GM18517 (cell line): Measurements from ENCODE around the gene TRIOBP.
"Not testable (repeated sequence)": the region's sequence is repeated elsewhere in the genome, so short reads cannot be mapped to it uniquely, and the experiment has no call there.

Source experiments
- ATAC-seq: cut with Tn5 transposase; IDR thresholded peaks from one replicate; pipeline ENCODE4 v1.9.1; 2021; ENCODE audit warnings: mild to moderate bottlenecking, moderate library complexity; ENCODE audit not compliant: unreplicated experiment

Gene TRIOBP, protein sequence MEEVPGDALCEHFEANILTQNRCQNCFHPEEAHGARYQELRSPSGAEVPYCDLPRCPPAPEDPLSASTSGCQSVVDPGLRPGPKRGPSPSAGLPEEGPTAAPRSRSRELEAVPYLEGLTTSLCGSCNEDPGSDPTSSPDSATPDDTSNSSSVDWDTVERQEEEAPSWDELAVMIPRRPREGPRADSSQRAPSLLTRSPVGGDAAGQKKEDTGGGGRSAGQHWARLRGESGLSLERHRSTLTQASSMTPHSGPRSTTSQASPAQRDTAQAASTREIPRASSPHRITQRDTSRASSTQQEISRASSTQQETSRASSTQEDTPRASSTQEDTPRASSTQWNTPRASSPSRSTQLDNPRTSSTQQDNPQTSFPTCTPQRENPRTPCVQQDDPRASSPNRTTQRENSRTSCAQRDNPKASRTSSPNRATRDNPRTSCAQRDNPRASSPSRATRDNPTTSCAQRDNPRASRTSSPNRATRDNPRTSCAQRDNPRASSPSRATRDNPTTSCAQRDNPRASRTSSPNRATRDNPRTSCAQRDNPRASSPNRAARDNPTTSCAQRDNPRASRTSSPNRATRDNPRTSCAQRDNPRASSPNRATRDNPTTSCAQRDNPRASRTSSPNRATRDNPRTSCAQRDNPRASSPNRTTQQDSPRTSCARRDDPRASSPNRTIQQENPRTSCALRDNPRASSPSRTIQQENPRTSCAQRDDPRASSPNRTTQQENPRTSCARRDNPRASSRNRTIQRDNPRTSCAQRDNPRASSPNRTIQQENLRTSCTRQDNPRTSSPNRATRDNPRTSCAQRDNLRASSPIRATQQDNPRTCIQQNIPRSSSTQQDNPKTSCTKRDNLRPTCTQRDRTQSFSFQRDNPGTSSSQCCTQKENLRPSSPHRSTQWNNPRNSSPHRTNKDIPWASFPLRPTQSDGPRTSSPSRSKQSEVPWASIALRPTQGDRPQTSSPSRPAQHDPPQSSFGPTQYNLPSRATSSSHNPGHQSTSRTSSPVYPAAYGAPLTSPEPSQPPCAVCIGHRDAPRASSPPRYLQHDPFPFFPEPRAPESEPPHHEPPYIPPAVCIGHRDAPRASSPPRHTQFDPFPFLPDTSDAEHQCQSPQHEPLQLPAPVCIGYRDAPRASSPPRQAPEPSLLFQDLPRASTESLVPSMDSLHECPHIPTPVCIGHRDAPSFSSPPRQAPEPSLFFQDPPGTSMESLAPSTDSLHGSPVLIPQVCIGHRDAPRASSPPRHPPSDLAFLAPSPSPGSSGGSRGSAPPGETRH (N-terminal part only)

DNA sequence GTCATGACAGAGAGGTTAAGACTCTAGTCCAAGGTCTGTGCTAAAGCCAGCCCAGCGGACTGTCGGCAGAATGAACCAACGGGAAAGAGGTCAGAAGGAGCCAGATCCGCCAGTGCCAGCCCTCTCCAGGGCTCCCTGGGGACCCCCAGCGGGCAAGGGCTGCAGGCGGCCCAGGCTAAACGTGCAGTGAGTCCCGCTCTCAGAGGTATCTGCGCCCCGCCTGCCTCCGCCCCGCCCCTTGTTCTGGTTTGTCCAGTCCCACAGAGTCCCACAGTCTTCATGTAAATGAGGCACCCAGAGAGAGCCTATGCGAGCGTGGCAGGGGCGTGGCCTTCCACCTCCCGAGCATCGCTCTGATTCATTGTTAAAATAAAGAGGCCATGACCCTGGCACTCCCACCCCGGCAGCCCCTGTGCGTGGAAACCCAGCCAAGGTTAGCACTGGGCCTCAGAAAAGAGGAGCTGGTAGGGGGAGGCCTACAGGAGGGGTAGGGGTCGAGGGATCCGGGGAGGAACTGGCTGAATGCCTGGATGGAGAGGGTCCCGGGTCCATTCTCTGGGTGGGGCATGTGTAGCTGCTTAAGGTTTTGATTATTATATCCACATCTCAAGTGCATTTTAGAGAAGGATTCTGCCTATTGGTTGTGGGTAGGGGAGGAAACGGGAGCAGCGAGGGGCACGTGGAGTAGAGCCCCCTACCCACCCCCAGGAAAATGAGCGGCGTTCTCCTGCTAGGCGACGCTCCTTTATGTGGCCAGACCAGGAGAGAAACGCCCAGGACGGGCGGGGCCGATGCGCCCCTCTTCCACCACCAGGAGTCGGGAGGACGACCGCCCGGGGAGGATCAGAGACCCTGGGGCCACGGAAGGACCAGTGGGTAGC is at the start of gene TRIOBP:
Gene TRIOBP, plus strand, starts transcription at position 392 of the 881 bp plus-strand sequence. CDS start 4,318 bp downstream, outside the sequence.
- ATAC-seq: peak; percentile 81

DNA sequence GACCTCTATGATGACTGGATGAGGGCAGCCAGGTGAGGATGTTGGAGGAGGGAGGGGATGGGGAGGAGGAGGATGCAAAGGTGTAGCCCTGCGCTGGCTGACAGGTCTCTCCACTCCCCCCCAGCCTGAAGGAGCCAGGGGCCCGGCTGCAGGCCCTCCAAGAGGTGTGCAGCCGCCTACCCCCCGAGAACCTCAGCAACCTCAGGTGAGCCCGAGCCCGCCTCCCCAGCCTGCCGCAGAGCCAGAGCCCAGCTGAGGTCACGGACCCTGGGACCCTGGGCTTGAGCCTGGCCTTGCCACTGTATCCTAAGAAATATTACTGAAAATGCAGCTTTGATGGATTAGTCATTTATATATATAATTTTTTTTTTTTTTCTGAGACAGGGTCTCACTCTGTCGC is 49.5 kb upstream of the TRIOBP start:
- no peak for ATAC-seq

DNA sequence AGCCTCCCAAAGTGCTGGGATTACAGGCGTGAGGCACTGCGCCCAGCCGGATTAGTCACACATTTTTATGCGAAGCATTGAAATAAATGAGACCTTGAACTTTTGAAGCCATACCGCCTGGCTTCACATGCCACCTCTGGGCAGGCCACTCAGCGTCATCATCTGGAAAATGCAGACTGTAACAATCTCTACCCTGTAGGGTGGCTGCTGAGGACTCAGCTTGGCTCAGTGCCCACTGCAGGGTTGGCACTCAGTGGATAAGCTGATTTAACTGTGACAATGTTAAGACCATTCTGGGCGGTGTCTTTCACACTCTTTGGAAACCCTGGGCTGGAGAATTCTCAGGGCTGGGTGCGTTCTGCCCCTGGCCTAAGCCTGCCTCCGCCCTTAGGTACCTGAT is 48.9 kb upstream of the TRIOBP start:
- no peak for ATAC-seq

DNA sequence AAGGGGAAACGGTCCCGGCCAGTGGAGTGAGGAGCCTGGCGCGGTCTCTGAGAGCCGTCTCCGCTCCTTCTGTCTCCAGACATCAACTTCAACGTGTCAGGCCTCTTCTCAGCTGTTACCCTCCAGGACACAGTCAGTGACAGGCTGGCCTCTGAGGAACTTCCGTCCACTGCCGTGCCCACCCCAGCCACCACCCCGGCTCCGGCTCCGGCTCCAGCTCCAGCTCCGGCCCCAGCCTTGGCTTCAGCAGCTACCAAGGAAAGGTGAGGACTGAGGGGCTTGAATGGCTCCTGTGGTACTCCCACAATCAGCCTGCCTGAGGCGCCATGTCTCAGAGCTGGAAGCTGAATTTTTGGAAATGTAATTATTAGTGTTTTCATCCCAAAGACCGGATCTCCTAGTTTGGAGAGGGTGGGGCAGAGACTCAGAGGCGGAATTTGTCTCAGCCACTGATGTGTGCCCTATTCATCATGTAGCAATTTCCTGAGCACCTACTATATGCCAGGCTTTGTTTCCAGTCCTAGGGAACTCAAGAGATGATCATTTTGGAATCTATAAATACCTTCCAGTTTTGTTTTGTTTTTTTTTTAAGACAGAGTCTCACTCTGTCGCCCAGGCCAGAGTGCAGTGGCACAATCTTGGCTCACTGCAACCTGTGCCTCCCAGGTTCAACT is 46.2 kb upstream of the TRIOBP start:
- ATAC-seq: no peak

DNA sequence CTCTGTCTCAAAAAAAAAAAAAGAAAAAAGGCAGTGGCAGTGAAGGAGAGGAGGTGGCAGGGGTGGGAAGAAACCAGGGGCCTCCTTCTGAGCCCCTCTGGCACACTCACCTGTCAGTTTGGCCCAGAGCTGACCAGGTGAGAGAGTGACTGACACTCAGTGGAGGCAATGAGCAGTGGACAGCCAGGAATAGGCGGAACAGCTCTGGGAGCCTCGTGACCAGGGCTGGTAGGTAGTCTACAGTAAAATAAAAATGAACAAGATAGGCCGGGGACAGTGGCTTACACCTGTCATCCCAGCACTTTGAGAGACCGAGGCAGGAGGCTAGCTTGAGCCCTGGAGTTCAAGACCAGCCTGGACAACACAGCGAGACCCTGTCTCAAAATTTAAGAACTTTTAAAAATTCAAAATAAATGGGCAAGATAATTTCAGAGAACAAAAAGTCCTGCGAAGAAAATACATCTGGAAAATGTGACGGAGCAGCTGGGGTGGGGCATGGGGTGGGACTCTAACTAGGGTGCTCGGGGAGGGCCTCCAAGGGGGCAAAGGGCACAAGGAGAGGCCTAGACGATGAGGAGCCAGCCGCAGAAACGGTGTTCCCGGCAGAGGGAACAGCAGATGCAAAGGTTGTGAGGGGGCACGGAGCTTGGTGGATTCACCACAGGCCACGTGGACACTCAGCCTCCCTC is 42.1 kb upstream of the TRIOBP start:
- no peak for ATAC-seq

DNA sequence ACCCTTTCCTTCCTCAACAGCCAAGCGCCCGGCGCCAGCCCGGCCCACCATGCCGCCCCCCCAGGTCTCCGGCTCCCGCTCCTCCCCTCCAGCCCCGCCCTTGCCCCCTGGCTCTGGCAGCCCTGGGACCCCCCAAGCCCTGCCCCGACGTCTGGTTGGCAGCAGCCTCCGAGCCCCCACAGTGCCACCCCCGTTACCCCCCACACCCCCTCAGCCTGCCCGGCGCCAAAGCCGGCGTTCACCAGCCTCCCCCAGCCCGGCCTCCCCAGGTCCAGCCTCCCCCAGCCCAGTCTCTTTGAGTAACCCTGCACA is 41.6 kb upstream of the TRIOBP start:
- no peak for ATAC-seq

DNA sequence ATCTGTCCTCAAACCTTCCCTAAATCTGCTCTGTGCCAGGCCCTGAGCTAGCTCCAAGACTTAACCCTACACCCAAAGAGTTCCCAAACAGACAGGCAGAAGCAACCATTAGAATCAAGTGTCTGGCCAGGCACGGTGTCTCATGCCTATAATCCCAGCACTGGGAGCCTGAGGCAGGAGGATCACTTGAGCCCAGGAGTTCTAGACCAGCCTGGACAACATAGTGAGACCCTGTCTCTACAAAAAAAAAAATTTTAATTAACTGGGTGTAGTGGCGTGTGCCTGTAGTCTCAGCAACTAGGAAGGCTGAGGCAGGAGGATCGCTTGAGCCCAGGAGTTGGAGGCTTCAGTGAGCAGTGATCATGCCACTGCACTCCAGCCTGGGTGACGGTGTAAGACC is 40.3 kb upstream of the TRIOBP start:
- not testable (repeated sequence) for ATAC-seq

DNA sequence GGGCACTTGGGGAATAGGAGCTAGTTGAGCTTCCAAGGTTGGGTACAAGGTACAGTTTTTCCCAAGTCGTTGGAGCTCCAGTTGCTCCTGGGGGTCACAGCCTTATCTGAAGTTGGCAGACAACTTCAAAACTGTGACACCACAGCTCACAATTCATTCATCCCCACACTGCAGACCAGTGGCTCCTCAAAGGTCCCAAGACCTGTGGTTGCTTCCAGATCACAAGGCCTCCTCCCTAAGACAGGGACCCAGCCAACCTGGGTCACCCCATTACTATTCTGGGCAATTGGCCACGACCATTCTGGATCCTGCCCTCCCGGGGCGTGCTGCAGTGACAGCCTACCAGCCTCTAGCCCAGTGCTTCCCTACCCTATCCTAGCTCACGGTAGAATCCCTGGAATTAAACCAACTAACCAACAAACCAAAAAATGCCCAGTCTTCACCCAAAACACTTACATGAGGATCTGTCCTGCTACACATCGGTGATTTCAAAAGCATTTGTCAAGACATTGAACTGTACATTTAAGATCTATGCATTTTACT is 39.2 kb upstream of the TRIOBP start:
- no peak for ATAC-seq

DNA sequence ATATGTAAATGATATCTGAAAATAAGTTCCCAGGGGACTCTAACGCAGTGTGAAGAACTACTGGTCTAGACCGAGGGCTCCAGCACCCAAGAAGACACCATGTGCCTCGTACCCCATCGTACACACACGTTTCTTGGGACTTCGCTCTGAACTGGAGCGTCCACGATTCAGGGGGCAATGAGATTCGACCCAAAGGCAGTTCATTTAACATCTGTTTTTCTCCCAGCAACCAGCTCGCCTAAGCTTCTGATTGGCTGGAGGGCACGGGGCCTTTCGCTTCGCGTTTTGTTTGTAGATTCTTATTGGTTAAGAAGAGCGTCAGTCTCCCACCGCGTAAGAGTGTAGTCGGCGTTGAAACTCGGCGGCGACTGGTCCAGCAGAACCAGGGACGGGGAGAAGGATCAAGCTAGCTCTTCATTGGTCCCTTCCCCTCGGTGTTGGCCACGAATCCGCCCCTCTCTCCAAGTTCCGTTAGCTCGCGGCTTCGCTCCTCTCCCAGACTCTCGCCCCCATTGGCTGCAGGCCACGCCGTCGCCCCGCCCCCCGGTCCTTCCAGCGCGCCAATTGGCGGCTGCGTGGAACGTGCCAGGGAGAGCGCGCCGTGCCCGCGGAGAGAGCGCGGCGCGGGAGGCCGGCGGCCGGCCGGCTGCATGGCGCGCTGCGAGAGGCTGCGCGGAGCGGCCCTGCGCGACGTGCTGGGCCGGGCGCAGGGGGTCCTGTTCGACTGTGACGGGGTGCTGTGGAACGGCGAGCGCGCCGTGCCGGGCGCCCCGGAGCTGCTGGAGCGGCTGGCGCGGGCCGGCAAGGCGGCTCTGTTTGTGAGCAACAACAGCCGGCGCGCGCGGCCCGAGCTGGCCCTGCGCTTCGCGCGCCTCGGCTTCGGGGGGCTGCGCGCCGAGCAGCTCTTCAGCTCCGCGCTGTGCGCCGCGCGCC is 38.4 kb upstream of the TRIOBP start, which contains the start of gene PDXP:
Gene PDXP, plus strand, starts transcription at position 591 of the 933 bp plus-strand sequence. Its CDS starts 60 bp downstream, at position 651.
- peak; percentile 76 for ATAC-seq

DNA sequence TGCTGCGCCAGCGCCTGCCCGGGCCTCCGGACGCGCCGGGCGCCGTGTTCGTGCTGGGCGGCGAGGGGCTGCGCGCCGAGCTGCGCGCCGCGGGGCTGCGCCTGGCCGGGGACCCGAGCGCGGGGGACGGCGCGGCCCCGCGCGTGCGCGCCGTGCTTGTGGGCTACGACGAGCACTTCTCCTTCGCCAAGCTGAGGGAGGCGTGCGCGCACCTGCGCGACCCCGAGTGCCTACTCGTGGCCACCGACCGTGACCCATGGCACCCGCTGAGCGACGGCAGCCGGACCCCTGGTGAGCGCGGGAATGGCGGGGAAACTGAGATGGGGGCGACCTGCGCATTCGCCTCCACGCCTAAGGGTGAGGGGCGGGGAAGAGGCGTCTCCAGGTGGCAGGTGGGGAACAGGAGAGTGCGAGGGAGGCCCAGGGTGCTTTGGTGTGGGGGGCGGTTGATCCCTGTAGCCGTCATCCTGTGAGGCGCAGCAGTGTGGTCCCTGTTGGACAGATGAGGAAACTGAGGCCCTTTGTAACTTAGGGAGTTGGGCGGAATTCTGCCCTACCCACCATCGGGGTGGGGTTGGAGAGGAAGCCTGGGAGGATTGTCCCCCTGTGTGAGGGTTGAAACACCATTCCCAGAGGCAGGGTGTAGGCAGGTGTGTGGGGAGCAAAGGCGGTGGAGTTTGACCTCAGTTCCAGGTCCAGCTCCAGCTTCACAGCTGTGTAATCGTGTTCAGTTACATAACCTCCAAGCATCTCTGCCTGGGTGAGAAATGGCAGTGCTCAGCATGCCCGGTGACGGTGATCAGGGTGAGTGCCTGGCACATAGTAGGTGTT is 37.6 kb upstream of the TRIOBP start:
- ATAC-seq: peak; percentile 4

DNA sequence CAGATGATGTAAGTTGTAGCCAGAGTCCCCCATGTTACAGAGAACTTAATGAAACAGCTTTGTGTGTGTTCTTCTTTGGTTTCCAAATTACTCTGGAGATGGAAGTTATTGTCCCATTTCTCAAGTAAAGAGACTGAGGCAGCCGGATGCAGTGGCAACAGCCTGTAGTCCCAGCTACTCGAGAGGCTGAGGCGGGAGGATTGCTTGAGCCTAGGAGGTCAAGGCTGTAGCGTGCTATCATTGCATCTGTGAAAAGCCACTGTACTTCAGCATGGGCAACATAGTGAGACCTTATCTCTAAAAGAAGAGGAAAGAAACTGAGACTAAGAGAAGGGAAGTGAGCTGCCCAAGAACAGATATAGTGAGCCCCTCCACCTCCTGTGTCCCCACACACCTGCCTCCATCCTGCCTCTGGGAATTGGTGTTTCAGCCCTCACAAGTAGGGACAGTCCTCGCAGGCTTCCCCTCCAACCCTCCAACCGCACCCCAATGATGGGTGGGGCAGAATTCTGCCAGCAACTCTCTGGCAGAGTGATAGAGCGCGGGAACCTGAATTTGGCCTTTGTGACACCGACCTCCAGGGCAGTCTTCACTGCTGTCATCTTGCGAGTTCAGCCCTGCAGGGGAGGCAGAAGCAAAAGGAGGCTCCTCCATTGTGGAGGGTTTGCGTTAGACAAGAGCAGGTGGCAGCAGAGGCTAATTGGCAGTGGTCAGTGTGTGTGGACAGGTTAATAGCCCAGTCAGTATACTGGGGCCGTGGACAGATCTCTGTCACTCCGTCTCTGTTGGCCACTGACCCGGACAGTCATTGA is 36.7 kb upstream of the TRIOBP start:
- ATAC-seq: no peak

DNA sequence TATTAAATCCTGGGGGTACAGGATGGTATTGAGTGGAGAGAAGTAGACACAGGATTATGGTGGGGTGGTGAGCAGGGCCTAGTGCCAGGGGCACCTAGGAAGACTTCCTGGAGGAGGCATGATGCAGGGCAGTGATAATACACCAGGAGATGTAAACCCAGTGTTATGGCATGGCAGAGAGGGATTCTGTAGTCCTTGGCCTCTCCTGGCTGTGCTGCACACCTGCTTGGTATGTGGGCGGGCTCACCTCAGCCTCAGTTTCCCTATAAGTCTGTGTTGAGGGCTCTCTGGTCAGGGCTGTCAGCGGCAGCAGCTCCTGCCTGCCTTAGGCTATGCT is 36.2 kb upstream of the TRIOBP start:
- ATAC-seq: no peak

DNA sequence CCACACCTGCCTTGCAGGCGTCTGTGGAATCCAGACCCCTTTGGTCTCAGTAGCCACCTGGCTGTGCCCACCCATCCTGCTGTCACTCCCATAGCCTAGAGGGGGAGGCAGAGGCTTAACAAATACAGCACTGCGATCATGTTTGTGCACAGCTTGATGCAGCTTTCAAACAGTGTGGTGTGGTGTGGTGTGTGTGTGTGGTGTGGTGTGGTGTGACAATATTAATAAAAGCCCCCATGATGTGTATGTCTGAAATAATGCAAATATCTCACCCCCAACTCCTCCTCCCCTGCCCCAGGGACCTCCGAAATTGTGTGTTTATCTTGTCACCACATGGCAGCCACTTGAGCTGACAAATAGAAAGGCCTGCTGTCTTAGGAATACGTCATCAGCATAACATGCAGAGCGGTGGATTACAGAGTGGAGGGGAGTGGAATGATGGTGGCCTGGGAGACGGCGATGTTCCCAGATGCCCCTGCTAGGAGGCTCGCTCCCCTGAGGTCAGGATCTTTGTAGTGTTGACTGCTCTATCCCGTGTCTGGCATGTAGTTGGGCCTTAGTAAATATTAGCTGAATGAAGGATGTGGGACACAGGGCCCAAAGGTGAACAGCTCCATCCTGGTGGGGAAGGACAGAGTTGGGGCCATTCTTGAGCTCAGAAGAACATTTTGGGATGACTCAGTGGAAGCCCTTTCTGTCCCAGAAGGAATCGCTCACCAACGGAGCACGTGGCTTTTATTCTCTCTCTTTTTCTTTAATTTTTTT is 35.5 kb upstream of the TRIOBP start:
- ATAC-seq: no peak

DNA sequence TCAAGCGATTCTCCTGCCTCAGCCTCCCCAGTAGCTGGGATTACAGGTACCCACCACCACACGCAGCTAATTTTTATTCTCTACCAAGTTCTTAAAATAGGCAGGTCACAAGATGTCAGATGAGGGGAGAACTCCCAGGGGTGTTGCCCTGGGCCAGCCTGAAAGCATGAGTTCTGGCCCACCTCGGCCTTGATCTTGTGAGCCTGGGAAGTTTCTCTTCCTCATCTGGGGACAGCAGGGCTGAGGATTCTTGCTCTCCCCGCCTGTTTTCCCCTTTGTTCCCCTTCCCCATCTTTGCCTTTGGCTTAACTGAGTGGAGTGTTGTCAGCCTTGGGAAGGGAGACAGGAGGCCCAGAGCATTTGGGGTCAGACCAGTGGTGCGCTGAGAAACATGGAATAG is 34.8 kb upstream of the TRIOBP start:
- ATAC-seq: no peak

DNA sequence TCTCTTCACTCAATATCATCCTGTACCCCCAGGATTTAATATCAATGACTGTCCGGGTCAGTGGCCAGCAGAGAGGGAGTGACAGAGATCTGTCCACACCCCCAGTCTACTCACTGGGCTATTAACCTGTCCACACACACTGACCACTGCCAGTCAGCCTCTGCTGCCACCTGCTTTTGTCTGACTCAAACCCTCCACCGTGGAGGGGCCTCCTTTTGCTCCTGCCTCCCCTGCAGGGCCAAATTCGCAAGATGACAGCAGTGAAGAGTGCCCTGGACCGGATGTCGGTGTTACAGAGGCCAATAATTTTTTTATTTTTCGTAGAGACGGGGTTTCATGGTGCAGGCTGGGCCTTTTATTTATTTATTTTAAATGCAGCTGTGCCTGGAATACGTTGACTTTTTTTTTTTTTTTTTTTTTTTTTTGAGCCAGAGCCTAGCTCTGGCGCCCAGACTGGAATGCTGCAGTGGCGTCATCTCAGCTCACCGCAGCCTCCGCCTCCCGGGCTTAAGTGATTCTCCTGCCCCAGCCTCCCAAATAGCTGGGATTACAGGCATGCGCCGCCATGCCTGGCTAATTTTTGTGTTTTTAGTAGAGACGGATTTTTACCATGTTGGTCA is 33.2 kb upstream of the TRIOBP start:
- no peak for ATAC-seq
